Coronary artery (tissue), 2 donors: ENCODE results near the gene TGM2.
A peak's percentile ranks its signal among the peaks of the same experiment; 100 is the strongest.

Source experiments
- DNase-seq: peaks from one replicate; pipeline ENCODE4 v3.0.0-alpha.2; 2017; ENCODE audit warnings: low spot score
- H3K27ac ChIP-seq, 2 donors: fragments of 200-600 bp; sonication (generic); one replicate each; pipeline ENCODE4 v1.5.1; 2016 to 2019
- H3K4me3 ChIP-seq: fragments of 200-600 bp; sonication (generic); 2 replicates; pipeline ENCODE4 v1.5.1; 2016; ENCODE audit warnings: mild to moderate bottlenecking, moderate library complexity
- CTCF ChIP-seq: fragments of 200-600 bp; sonication (generic); IDR thresholded peaks from one replicate; pipeline ENCODE4 v1.5.1; 2019; ENCODE audit warnings: antibody characterized with exemption

The TGM2 gene

DNA sequence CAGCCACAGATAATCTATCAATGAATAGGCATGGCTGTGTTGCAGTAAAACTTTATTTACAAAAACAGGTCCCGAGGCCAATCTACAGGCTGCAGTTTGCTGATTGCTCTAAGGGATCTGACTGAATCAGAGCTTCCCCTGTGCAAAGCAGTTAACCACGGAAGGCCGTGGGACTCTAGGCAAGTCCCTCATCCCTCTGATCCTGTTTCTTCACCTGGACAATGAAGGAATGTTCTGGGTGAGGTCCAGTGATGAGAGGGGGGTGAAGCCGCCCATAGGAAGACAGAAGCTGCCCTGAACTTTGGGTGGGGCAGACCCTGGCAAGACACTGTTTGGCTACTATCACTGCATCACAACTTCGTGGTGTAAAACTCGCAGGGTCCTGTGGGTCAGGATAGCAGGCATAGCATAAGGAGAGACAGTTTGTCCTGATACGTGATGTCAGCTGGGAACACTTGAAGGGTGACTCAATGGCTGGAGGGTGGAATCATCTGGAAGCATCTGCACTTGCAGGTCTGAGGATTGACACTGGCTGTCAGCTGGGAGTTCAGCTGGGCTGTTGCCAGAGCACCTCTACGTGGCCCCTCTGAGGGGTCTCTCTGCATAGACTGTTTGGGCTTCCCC is 33.3 kb upstream of the TGM2 start:
- TF ChIP-seq CTCF, result no peak
- DNase-seq, result peak; percentile 68
- Histone ChIP-seq H3K4me3 (no peak overlapping the region), H3K27ac (peak overlapping the region; percentile 77 to 92)

DNA sequence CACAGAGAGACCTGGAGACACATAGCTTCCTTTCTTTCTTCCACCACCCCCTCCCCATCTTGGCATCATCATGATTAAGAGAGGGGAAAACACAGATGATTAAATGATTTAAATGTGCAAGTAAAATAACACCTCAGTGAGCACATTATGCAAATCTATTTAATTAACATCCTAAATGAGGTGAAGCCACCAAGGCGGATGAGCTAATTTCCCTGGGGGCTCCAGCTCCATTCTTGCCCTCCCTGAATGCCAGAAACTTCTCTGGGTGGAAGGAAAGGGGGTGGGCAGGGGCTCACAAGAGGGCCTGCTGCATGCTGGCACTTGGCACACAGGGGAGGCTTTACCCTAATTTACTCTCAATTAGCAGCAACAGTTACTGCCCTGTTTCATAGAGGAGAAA is 32.5 kb upstream of the TGM2 start:
- H3K27ac ChIP-seq, result peak overlapping the region; percentile 77 to 92
- TF ChIP-seq CTCF, result no peak
- peak; percentile 24 for DNase-seq
- no peak overlapping the region for H3K4me3 ChIP-seq

DNA sequence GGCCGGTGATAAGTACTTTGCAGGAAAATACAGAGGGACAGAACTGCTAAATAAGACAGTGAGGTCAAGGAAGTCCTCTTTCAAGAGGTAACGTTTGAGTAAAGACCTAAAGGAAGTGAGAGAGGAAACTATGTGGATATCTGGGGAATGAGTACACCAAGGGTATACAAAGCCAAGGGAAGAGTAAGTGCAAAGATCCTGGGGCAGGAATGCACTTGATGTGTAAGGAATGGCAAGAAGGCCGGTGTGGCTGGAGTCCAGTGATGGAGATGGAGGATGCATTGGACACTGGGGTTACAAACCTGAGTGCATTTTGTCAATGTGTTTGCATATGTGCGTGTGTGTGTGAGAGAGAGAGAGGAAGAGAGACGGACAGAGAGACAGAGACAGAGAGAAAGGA is 32.1 kb upstream of the TGM2 start:
- peak overlapping the region; percentile 77 to 92 for H3K27ac ChIP-seq

DNA sequence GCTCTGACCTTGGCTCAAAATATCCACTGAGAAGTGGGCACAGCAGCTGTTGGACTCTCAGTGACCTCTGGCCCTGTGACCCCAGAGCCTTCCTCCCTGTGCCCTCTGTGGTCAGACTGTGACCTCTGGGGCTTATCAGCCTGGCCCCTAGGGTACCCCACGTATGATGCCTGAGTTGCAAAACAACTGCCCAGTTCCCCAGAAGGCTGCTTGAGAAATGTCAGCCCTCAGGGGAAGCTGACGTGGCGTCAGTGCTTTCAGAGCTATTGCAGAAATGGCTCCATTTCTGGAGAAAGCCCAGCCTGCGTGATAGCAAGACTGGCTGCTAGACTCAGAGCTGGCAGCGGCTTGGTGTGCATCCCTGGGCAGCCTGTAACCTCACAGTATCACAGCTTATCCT is 31.5 kb upstream of the TGM2 start:
- no peak for TF ChIP-seq CTCF
- no peak overlapping the region for H3K4me3 ChIP-seq
- peak; percentile 93 for DNase-seq
- peak overlapping the region; percentile 77 to 92 for H3K27ac ChIP-seq

More for the DNA sequence above, 32.1 kb upstream of the TGM2 start:
- no peak for TF ChIP-seq CTCF
- no peak overlapping the region for H3K4me3 ChIP-seq
- peak; percentile 36 for DNase-seq

DNA sequence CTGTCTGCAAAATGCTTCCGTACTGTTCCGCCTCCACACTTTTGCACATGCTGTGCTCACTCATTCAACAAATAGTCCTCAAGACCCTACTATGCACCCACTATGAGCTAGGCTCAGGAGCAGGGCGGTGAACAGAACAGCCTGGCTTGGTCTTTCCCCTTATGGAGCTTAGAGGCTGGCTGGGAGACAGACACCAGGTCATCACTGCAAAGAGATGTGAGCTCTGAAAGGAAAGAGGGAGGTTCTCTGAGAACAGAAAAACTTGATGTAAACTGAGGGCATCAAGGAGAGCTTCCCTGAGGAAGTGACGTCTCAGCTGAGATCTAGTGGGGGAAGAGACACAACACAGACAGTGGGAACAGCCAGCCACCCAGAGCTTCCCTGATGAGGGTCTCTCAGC is 31.0 kb upstream of the TGM2 start:
- H3K27ac ChIP-seq, result peak overlapping the region; percentile 77 to 92
- no peak overlapping the region for H3K4me3 ChIP-seq
- peak; percentile 69 for DNase-seq
- no peak for TF ChIP-seq CTCF

DNA sequence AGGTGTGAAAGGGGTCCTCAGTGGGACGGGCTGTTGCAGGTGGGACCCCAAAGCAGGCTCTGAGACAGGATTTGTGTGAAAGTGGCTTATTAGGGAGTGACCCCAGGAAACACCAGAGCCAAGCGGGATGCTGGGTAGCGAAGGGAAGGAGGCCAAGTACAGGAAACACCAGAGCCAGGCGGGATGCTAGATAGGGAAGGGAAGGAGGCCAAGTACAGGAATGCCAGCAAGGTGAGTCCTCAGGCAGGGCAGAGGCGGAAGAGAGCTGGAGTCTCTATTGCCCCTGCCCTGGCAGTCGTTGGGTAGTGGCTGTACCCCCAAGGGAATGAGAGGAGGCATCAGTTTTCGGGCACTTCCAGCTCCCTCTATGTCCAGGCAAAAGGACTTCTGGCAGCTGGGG is 30.5 kb upstream of the TGM2 start:
- Histone ChIP-seq H3K4me3 (no peak overlapping the region), H3K27ac (peak overlapping the region; percentile 77 to 92)
- peak; percentile 70 for DNase-seq
- no peak for TF ChIP-seq CTCF

GRCh38 chr20:38194971-38195504 is 30.0 kb upstream of the TGM2 start:
- DNase-seq, result peak; percentile 67
- H3K27ac ChIP-seq, result peak overlapping the region; percentile 77 to 92
- H3K4me3 ChIP-seq, result no peak overlapping the region
- no peak for TF ChIP-seq CTCF
